ENCODE measurements around the gene DYNC2I2. TPM values are rescaled to one million over a fixed set of nuclear protein-coding genes. Genes with fewer than 3 reads are reported as not detected.
"Not testable (repeated sequence)": the region's sequence is repeated elsewhere in the genome, so short reads cannot be mapped to it uniquely, and the experiment has no call there.

Gene DYNC2I2
- total RNA-seq, 2 experiments from 2014 or later = 56.9 to 59.7 TPM

- ChIA-PET POLR2A (interaction anchor here (0.6 to 1.7 kb wide), 7 partner anchors 9 to 353 kb away, joined by 3 to 5 read pairs (median 4); partner anchors contain the start of genes ENDOG and PKN3), CTCF (interaction anchor here (1.0 kb wide), 1 partner anchor 8 kb away, joined by 3 read pairs; no protein-coding TSS in a partner anchor)
These were observed 32.7 kb upstream of the DYNC2I2 start for GRCh38 chr9:128689293-128689774.

GRCh38 chr9:128688501-128689292 is 32.0 kb upstream of the DYNC2I2 start, which contains the start of gene SET:
TSS of gene SET (plus strand) at chr9:128689222. CDS start at chr9:128689583, 361 bp downstream.
- ChIA-PET POLR2A (interaction anchor here (0.6 to 1.7 kb wide), 4 partner anchors 9 to 217 kb away, joined by 4 to 5 read pairs (median 4); partner anchors contain the start of genes ENDOG and PKN3), CTCF (interaction anchor here (1.0 kb wide), 1 partner anchor 9 kb away, joined by 3 read pairs; no protein-coding TSS in a partner anchor)

- CTCF ChIA-PET = interaction anchor here (1.4 kb wide), 2 partner anchors 14 to 131 kb away, joined by 3 to 5 read pairs; partner anchors contain the start of genes ENDOG and PKN3
These were observed 30.8 kb upstream of the DYNC2I2 start for GRCh38 chr9:128687453-128687852.

GRCh38 chr9:128685636-128686489 is 29.2 kb upstream of the DYNC2I2 start:
- ChIA-PET POLR2A (interaction anchor here (0.6 to 2.6 kb wide), 2 partner anchors 31 to 38 kb away, joined by 3 to 9 read pairs; partner anchors contain the start of gene ZDHHC12), CTCF (interaction anchor here (0.8 to 1.2 kb wide), 2 partner anchors 11 to 16 kb away, joined by 3 read pairs; partner anchors contain the start of gene PKN3)

More at GRCh38 chr9:128687453-128687852, 30.8 kb upstream of the DYNC2I2 start:
- POLR2A ChIA-PET = no interaction called here

- POLR2A ChIA-PET = interaction anchor here (0.5 to 2.6 kb wide), 9 partner anchors 18 to 251 kb away, joined by 3 to 9 read pairs (median 3); partner anchors contain the start of genes KYAT1, LRRC8A, PKN3 and SPOUT1
These were observed 27.9 kb upstream of the DYNC2I2 start for GRCh38 chr9:128684325-128685199.

GRCh38 chr9:128684065-128684324 is 27.3 kb upstream of the DYNC2I2 start:
- POLR2A ChIA-PET = interaction anchor here (0.5 to 2.6 kb wide), 9 partner anchors 18 to 260 kb away, joined by 3 to 9 read pairs (median 3); partner anchors contain the start of genes KYAT1, LRRC8A, PKN3 and SPOUT1

More at GRCh38 chr9:128684325-128685199, 27.9 kb upstream of the DYNC2I2 start:
- CTCF ChIA-PET = interaction anchor here (0.9 to 1.6 kb wide), 5 partner anchors 9 to 244 kb away, joined by 3 to 8 read pairs (median 3); partner anchors contain the start of gene PKN3

GRCh38 chr9:128683340-128684064 is 26.9 kb upstream of the DYNC2I2 start:
- POLR2A ChIA-PET = interaction anchor here (0.5 to 2.6 kb wide), 8 partner anchors 19 to 260 kb away, joined by 3 to 9 read pairs (median 4); partner anchors contain the start of genes KYAT1, LRRC8A, PKN3 and ZDHHC12
- CTCF ChIA-PET = interaction anchor here (0.7 to 1.6 kb wide), 3 partner anchors 19 to 245 kb away, joined by 3 to 8 read pairs (median 3); partner anchors contain the start of gene PKN3

More at GRCh38 chr9:128684065-128684324, 27.3 kb upstream of the DYNC2I2 start:
- CTCF ChIA-PET = interaction anchor here (1.2 to 1.6 kb wide), 4 partner anchors 8 to 244 kb away, joined by 3 to 8 read pairs (median 3); partner anchors contain the start of gene PKN3

- ChIA-PET CTCF (interaction anchor here (1.3 kb wide), 1 partner anchor 10 kb away, joined by 3 read pairs; no protein-coding TSS in a partner anchor), POLR2A (no interaction called here)
These were observed 21.1 kb upstream of the DYNC2I2 start for GRCh38 chr9:128677794-128678193.

GRCh38 chr9:128675382-128675781 is 18.7 kb upstream of the DYNC2I2 start:
- ChIA-PET POLR2A (no interaction called here), CTCF (interaction anchor here (1.0 to 1.2 kb wide), 2 partner anchors 9 to 27 kb away, joined by 3 read pairs; no protein-coding TSS in a partner anchor)

- ChIA-PET CTCF (interaction anchor here (0.6 kb wide), 1 partner anchor 266 kb away, joined by 3 read pairs; no protein-coding TSS in a partner anchor), POLR2A (no interaction called here)
These were observed 13.1 kb upstream of the DYNC2I2 start for GRCh38 chr9:128669786-128670185.

- POLR2A ChIA-PET = interaction anchor here (0.6 to 0.7 kb wide), 4 partner anchors 15 to 242 kb away, joined by 3 to 8 read pairs (median 4); no protein-coding TSS in a partner anchor
- CTCF ChIA-PET = not testable (repeated sequence)
These were observed 9.9 kb upstream of the DYNC2I2 start for GRCh38 chr9:128666481-128666941.

- ChIA-PET CTCF (no interaction called here), POLR2A (no interaction called here)
These were observed 1.1 kb upstream of the DYNC2I2 start for GRCh38 chr9:128657796-128658195.

- ChIA-PET POLR2A (no interaction called here), CTCF (no interaction called here)
These were observed 677 bp upstream of the DYNC2I2 start for GRCh38 chr9:128657344-128657704.

- ChIA-PET CTCF (no interaction called here), POLR2A (no interaction called here)
These were observed 2.2 kb downstream of the DYNC2I2 start for GRCh38 chr9:128654481-128654880.

- ChIA-PET CTCF (interaction anchor here (0.7 to 0.8 kb wide), 2 partner anchors 13 to 18 kb away, joined by 3 read pairs; no protein-coding TSS in a partner anchor), POLR2A (no interaction called here)
These were observed 2.7 kb downstream of the DYNC2I2 start for GRCh38 chr9:128653908-128654307.

GRCh38 chr9:128651798-128652197 is 4.8 kb downstream of the DYNC2I2 start:
- POLR2A ChIA-PET = interaction anchor here (0.6 kb wide), 1 partner anchor 16 kb away, joined by 4 read pairs; no protein-coding TSS in a partner anchor
- CTCF ChIA-PET = interaction anchor here (0.7 kb wide), 2 partner anchors 157 to 327 kb away, joined by 3 read pairs; no protein-coding TSS in a partner anchor

- CTCF ChIA-PET = interaction anchor here (0.7 to 1.6 kb wide), 4 partner anchors 9 to 170 kb away, joined by 3 to 4 read pairs (median 3); partner anchors contain the start of gene ENDOG
- POLR2A ChIA-PET = interaction anchor here (0.5 kb wide), 1 partner anchor 54 kb away, joined by 3 read pairs; no protein-coding TSS in a partner anchor
These were observed 8.4 kb downstream of the DYNC2I2 start for GRCh38 chr9:128648206-128648605.

All from activated CD8-positive, alpha-beta memory T cell treated with anti-CD3 and anti-CD28 coated beads for 36 hours (primary cell).